T-helper 1 cell treated with Interleukin-12 subunit alpha and Interleukin-12 subunit beta and Interleukin-4 antibody, amounts not matched to agents 30 ng/mL and 1 ng/mL, for 36 hours (primary cell): ENCODE results near the gene RIC3. TPM values are rescaled to one million over a fixed set of nuclear protein-coding genes. Genes with fewer than 3 reads are reported as not detected.

ENCODE experiments used
- intact Hi-C: fragments of 100-400 bp; cut with micrococcal nuclease; formaldehyde crosslinking; loops from one replicate; pipeline ENCODE4 v1.15.1; 2024
- total RNA-seq: library from RNA; stranded (reverse); gene quantifications from 2 replicates; pipeline ENCODE4 v1.2.3, GENCODE V29; 2022

The RIC3 gene
- total RNA-seq, 1 donor from 2014 or later: 8.3 TPM

DNA sequence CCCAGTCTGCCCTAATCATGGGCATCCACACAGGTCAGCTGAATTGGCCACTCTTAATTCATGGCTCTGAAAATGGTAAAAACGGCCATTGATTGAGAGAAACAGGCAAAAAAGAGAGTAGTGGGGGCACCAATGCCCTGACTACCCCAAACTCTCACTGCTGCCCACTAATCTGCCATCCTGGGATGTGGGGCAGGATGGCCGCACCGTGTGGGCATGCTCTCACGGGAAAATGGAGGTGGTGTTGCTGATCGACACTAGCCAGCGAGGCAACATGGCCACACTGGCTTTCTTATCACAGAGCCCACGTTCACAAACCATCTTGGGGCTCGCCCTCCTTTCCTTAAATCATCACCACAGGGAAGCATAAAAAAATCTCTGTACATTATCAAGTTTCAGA lies 99.1 kb downstream of the RIC3 start:
- intact Hi-C loops: no loop called here

DNA sequence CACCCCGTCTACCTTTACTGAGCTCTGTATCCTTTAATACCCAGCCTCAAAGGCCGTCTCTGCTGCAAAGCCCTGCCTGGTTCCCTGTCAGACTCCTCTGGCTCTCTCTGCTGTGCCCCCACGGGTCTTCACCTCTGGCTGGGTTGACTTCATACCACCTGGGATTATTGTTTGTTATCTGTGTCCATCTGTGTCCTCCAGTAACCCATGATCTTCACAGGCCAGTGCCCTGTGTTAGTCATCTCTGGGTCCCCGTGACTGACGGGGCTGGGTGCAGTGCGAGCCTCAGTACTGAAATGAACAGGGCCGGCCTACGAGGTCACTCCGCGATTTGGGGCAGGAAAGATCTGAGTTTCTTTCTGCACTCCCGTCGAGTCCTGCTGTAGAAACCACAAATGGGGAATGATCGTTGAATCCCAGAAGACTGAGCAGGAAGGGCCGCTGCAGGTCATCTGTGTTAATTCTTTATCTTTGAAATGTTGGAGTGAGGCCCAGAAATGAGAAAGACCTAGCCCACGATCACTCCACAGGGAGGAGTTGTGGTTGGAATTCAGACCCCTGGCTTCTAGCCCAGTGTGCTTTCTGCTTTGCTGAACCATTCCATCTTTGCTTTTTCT lies 100.1 kb downstream of the RIC3 start:
- intact Hi-C loops: no loop called here

DNA sequence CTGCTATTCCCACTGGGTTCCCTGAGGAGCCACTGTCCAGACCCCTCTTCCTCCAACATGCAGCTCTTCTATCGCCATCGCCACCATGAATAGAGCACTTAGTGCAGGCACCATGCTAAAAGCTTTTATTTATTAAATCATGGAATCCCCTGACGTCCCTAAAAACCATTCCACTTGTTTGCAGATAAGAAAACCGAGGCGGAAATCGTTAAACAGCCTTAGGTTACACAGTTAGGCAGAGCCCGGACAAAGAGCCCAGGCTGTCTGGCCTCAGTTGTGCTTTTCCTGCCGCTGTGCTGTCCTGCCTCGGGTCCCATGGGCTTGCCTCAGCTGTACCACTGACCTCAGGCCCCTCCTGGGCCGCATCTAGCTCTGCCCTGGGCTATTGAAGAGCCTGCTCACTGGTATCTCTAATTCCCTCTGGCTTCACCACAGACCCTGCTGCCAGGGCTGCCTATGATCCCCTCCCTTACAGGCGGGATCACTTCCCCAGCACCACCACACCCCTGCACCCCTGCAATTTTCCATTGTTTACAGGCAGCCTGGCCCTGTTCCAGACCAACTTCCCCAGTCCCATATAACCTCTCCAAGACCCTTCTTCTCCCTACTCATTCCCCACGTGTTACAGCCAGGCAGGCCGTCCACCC lies 100.8 kb downstream of the RIC3 start:
- intact Hi-C loops: no loop called here

DNA sequence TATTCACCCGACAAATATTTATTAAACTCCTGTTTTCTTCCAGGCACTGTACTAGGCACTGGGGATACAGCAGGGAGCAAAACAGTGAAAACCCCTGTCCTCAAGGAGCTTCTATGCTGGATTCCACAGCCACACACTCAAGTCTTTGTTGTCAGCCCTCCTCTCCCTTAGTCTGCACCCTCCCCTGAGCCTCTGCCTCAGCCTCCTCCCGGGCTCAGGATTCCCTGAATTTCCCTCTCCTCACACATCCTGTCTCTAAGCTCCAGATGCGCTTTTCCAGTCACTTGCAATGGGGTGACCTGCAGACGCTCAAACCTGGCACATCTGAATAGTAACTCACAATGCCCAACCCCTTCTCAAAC lies 101.3 kb downstream of the RIC3 start:
- intact Hi-C loops: no loop called here

DNA sequence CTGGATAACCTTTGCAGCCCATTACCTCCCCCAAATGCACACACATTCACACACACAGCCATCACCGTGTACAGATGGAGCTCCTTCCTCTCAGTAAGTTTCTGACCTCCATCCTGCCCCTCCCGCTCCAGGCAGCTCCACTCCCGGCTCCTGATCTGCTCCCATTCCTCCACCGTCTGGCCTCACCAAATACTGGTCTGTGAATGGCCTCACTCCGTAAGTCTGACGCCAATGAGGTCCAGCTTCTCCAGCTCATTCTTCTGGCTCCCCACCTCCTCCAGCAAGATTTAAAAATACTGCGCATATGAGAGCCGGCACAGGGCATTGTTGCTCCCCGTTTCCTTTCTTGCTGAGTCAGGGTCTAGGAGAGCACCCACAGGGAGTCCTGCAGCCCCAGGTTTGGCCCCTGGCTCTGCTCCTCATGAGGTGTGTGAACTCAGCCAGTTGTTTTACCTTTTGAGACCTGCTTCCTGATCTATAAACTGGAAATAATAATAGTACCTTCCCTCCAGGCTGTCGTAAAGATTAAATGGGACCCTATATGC lies 101.8 kb downstream of the RIC3 start:
- intact Hi-C loops: no loop called here

DNA sequence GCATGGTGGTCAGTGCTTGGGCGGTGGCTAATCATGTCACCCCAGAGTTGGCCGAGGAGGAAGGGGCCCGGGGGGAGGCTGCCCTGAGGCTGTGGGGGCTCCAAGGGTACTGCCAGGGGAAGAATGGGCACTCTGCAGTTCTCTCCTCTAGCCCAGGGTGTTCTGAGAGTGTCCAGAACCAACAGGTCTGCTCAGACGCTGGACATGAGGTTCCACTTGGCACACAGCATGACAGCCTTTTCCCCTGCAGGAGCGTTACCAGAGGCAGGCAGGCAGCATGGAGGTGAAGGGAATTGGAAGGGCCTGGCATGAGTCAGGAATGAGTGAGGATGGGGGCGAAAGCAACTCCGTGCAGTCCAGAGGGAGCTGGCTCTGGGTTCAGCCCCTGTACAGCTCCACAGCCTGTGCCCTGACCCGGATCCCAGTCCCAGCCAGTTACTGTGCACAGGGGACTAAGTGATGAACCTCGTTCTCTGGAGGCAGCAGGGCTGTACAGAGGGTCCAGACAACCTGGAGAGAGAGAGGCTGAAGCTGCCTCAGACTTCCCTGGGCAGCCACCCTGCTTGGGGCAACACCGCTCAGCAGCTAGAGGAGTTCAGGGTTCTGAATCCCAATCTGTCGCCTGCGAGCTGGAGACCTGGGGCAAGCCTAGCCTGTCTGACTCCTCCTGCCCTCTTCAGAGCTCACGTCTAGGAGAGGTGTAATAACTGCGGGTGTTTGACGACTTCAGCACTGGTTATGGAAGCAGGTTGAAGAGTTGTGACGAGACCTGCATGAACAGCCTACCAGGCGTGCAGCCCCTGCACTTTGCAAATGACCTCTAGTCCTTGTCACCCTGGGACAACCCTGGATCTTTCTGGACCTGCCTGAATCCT lies 102.6 kb downstream of the RIC3 start:
- intact Hi-C loops: no loop called here

GRCh38 chr11:8065031-8065430 lies 103.8 kb downstream of the RIC3 start:
- intact Hi-C loops: no loop called here

GRCh38 chr11:8063324-8063723 lies 105.5 kb downstream of the RIC3 start:
- intact Hi-C loops: no loop called here

DNA sequence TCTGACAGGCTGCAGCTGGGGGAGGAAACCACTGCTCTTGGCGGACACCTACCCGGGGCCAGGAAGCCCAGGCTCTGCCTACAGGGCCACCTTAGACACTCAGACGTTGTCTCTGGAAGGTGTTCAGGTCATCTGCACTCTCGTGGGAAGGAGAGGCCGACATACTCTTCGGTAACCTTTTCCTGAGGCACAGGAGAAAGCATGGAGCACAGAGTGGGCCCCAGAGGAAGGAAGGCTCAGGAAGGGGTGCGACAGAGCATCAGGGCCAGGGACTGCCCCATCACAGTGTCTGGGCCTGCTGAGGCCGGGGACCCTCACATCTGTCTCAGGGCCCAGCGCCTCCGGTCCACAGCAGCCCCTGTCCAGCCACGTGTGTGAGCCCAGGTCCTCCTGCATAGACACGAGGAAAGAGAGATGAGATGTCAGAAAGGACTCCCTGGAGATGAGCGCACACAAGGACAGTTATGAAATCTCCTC lies 106.0 kb downstream of the RIC3 start:
- intact Hi-C loops: no loop called here

DNA sequence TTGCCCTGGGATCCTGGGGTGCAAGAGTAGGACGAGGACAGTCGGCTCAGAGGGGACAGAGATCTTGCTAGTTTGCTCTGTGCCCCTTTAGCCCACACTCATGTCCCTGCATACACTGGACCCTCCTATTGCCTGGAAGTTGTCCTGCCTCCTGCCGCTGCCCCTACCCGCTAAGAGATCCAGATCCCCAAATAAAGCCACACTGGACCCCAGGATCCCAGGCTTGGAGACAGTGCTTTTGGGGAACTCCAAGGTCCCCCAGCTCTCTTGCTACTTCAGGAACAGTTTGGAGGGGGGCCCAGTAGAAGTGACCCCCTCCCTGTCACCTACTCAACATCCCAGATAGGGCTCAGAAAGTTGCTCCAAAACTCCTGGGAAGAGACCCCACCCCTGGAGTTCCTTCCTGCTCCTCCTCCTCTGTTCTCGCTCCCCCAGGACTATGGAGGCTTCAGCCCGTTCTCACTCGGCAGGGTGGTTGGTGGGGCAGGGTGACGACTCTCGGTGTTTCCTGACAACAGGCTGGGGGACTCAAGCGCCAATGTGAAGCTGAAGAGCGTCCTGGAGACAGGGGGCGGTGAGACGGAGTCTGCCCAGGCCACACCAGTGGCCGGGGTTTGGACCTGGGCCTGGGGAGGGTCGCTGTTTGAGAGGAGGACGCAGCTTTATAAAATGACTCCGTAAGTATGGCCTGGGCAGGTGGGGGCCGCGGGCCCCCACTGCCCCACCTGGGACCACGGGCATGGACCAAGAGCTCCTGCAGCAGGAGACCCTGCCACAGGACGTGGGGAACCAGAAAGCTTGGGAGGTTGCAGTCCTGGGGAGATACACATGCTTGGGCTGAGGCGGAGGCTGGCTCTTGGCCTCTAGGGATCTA lies 107.0 kb downstream of the RIC3 start:
- intact Hi-C loops: no loop called here

DNA sequence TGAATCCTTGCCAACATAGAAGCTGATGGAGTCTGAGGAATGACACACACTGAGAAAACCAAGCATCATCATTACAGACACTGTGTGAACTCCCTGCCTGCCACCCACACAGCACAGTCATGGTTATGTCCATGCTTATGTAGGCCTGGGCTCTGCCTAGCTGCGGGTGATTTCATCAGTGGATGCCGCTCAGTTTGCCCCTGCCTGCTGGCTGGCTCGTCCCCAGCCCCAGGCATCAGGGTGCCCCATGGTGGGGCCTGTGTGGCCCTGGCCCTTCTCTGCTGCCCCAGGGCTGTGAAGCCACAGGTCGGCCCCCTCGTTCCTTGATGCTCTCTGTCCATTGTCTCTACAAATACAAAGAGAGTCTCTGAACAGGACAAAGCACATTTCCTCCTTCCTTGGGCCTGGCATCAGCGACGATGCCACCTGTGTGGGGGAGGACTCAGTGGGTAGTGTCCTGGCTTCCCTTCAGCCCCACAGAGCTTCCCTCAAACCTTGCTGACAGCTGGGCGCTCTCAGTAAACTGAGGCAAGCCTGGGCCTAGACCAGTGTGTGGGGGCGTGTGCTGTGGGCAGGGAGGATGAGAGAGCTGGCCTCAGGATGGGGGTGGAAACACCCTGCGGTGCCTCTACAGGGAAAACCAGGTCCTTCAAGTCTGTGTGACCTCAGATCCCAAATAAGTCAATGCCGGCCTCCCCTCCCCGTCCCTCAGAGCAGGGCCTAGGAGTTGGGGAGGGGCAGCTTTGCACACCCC lies 107.8 kb downstream of the RIC3 start:
- intact Hi-C loops: no loop called here

DNA sequence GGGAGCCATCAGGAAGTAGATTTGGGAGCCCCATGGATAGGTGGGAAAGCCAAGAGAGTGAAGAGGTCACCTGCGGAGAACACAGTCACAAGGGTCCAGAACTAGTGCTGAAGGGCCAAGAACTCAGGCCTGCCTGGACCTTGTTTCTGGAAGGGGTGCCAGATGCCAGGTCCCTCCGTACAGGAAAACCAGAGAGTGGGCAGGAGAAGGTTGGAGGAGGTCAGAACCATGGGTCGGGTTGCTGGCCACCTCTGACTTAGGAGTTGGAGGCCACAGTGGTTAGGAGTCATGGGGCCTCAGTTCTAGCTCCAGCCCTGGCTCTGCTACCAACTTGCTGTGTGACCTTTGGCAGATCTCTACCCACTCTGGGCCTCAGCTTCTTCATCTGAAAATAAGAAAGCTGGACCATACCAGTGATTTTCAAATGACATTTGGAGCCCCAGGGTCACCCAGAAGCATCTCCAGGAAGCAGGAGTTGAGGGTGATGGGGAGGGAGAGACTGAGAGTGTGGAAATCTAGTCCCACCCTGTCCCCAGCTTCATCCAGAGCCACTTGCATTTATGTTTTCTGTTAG lies 108.6 kb downstream of the RIC3 start:
- intact Hi-C loops: no loop called here

DNA sequence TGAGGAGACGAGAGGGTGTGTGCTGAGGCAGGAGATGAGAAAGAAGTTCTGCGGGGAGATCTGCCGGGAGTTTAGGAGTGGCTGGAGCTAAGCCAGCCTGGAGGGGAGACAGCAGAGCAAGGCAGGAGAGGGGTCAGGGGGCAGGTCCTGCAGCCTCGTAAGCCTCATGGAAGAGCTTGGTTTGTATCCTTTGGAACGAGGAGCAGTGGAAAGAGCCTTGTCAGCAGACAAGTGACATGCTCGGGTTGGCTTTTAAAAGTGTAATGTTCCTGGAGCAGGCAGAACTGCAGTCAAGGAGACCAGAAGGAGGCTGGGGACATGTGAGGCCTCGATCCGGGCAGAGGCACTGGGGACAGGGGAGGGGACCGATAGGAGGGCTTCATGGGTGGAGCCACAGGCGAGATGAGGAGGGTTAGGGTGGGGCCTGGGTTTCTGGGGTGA lies 109.2 kb downstream of the RIC3 start:
- intact Hi-C loops: no loop called here

DNA sequence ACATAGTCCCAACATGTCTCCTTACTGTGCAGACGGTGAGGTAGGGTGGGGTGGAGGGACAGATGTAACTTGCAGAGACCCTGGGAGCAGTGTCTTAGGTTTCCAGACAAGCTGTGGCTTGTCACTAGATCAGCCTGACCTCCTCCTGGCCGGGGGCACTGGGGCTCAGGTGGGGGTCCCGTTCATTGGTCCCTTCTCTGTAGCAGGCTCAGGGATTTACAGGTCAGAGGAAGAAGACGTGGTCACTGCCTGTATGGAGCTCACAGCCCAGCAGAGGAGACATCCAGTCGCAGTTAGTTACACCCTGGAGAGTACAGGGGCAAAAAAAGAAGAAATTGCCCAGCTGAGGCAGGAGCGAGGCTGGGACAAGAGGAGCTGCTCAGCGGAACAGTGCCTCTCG lies 109.8 kb downstream of the RIC3 start:
- intact Hi-C loops: no loop called here

- intact Hi-C loops: no loop called here
Measured at GRCh38 chr11:8058216-8058615, 110.6 kb downstream of the RIC3 start.

GRCh38 chr11:8056810-8057463 lies 111.9 kb downstream of the RIC3 start:
- intact Hi-C loops: no loop called here
